Measurements from ENCODE around the gene RPS3A. TPM values are rescaled to one million over a fixed set of nuclear protein-coding genes. Genes with fewer than 3 reads are reported as not detected.

RPS3A gene
- polyA plus RNA-seq, 1 donor from 2014 or later: 4,982 TPM

DNA sequence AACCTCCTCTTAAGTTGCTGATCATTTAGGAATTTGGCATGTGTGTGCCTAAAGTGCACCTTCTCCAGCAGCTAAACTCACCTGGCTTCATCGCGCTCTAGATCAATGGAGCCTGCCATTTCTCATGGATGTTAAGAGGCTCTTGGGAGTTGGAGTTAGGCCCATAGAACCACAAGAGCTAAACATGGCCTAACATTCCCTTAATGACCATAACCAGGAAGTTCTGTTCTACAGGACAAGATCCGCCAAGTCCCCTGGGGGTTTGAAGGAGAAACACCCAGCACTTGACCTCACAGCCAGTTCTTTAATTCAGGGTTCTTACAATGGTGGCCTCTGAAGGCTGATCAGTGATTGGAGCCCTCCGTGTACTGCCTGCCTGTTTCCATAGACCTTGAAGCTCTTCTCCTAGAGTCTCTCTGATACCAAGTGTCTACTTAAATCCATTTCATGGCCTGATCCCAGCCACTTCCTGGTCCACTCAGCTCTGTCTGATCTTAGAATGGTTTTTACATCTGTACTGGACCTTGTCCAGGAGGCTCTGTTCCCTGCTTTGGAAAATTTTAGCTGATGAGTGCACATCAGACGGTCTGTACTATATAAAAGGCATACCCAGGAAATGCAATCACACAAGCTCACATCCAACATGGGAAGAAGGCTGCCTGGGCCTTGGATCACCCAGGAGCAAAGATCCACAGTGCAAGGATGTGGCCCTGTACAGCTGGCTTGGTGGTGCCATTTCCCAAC, 45.1 kb downstream of the RPS3A start:
- no peaks in the 10 kb centered on the region for H3K36me3 ChIP-seq (ENCODE audit: insufficient read depth, low read length)
- no peak overlapping the region for H3K4me2 ChIP-seq (ENCODE audit: low read length)
- H3K9me3 ChIP-seq (ENCODE audit: low read length): no peaks in the 10 kb centered on the region
- H3K79me2 ChIP-seq (replicated peaks; ENCODE audit: insufficient read depth, low read length): no peaks in the 10 kb centered on the region
- TF ChIP-seq RAD21 (conservative IDR thresholded peaks at IDR 0.05) (no peak), TAF1 (IDR thresholded peaks at IDR 0.05; ENCODE audit: low read depth) (no peak), POLR2AphosphoS5 (IDR thresholded peaks at IDR 0.05) (no peak), SMC3 (conservative IDR thresholded peaks at IDR 0.05; ENCODE audit: poor library complexity) (no peak), EZH2 (IDR thresholded peaks at IDR 0.05; ENCODE audit: borderline replicate concordance, insufficient read depth, low read length, poor library complexity, severe bottlenecking) (no peak)
- TF ChIP-seq, protein P1, sequence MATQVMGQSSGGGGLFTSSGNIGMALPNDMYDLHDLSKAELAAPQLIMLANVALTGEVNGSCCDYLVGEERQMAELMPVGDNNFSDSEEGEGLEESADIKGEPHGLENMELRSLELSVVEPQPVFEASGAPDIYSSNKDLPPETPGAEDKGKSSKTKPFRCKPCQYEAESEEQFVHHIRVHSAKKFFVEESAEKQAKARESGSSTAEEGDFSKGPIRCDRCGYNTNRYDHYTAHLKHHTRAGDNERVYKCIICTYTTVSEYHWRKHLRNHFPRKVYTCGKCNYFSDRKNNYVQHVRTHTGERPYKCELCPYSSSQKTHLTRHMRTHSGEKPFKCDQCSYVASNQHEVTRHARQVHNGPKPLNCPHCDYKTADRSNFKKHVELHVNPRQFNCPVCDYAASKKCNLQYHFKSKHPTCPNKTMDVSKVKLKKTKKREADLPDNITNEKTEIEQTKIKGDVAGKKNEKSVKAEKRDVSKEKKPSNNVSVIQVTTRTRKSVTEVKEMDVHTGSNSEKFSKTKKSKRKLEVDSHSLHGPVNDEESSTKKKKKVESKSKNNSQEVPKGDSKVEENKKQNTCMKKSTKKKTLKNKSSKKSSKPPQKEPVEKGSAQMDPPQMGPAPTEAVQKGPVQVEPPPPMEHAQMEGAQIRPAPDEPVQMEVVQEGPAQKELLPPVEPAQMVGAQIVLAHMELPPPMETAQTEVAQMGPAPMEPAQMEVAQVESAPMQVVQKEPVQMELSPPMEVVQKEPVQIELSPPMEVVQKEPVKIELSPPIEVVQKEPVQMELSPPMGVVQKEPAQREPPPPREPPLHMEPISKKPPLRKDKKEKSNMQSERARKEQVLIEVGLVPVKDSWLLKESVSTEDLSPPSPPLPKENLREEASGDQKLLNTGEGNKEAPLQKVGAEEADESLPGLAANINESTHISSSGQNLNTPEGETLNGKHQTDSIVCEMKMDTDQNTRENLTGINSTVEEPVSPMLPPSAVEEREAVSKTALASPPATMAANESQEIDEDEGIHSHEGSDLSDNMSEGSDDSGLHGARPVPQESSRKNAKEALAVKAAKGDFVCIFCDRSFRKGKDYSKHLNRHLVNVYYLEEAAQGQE (IDR thresholded peaks at IDR 0.05; ENCODE audit: borderline replicate concordance): no peak
- no peaks in the 10 kb centered on the region for H3F3A ChIP-seq (ENCODE audit: insufficient read depth, low read length, poor library complexity, severe bottlenecking)
- H3K9ac ChIP-seq (ENCODE audit: low read length): no peak overlapping the region
- no peaks in the 10 kb centered on the region for H3K27me3 ChIP-seq (ENCODE audit: insufficient read depth, low read depth, low read length)
- no peak overlapping the region for H3K27ac ChIP-seq (ENCODE audit: low read length)
- H4K20me1 ChIP-seq (ENCODE audit: insufficient read depth): no peaks in the 10 kb centered on the region
- no peak overlapping the region for H3K4me3 ChIP-seq (ENCODE audit: low read length)
- H2AFZ ChIP-seq (ENCODE audit: low read depth, low read length): no peak overlapping the region
- no peaks in the 10 kb centered on the region for H3K9me2 ChIP-seq (ENCODE audit: insufficient read depth, low read length)

DNA sequence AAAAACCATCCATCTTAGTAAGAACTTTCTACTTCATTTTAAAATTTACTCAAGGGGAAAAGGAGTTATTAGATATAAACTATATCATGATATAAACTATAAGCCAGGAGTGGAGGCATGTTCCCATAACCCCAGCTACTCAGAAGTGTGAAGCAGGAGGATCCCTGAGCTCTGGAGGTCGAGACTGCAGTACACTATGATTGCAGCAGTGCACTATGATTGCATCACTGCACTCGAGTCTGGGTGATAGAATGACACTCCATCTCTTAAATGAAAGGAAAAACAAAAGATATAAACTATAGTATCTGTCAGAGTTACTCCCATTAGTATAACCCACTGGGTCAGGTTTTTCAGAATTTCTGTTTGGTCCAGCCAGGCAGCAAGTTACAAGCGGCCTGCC, 47.6 kb downstream of the RPS3A start:
- Histone ChIP-seq H3K9me2 (ENCODE audit: insufficient read depth, low read length) (no peaks in the 10 kb centered on the region), H4K20me1 (ENCODE audit: insufficient read depth) (no peaks in the 10 kb centered on the region), H3K79me2 (replicated peaks; ENCODE audit: insufficient read depth, low read length) (no peaks in the 10 kb centered on the region), H3K27me3 (ENCODE audit: insufficient read depth, low read depth, low read length) (no peaks in the 10 kb centered on the region), H3K36me3 (ENCODE audit: insufficient read depth, low read length) (no peaks in the 10 kb centered on the region), H3K4me3 (ENCODE audit: low read length) (no peak overlapping the region), H3K4me2 (ENCODE audit: low read length) (no peak overlapping the region), H3K9me3 (ENCODE audit: low read length) (no peaks in the 10 kb centered on the region), H3K9ac (ENCODE audit: low read length) (no peak overlapping the region), H2AFZ (ENCODE audit: low read depth, low read length) (no peak overlapping the region), H3F3A (ENCODE audit: insufficient read depth, low read length, poor library complexity, severe bottlenecking) (no peaks in the 10 kb centered on the region), H3K27ac (ENCODE audit: low read length) (no peak overlapping the region)
- TF ChIP-seq, protein P2, sequence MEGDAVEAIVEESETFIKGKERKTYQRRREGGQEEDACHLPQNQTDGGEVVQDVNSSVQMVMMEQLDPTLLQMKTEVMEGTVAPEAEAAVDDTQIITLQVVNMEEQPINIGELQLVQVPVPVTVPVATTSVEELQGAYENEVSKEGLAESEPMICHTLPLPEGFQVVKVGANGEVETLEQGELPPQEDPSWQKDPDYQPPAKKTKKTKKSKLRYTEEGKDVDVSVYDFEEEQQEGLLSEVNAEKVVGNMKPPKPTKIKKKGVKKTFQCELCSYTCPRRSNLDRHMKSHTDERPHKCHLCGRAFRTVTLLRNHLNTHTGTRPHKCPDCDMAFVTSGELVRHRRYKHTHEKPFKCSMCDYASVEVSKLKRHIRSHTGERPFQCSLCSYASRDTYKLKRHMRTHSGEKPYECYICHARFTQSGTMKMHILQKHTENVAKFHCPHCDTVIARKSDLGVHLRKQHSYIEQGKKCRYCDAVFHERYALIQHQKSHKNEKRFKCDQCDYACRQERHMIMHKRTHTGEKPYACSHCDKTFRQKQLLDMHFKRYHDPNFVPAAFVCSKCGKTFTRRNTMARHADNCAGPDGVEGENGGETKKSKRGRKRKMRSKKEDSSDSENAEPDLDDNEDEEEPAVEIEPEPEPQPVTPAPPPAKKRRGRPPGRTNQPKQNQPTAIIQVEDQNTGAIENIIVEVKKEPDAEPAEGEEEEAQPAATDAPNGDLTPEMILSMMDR (IDR thresholded peaks at IDR 0.05; ENCODE audit: poor library complexity, severe bottlenecking): no peak
- TF ChIP-seq EZH2 (IDR thresholded peaks at IDR 0.05; ENCODE audit: borderline replicate concordance, insufficient read depth, low read length, poor library complexity, severe bottlenecking) (no peak), TAF1 (IDR thresholded peaks at IDR 0.05; ENCODE audit: low read depth) (no peak), EP300 (conservative IDR thresholded peaks at IDR 0.05; ENCODE audit: poor library complexity, severe bottlenecking) (no peak), RAD21 (conservative IDR thresholded peaks at IDR 0.05) (no peak), POLR2AphosphoS5 (IDR thresholded peaks at IDR 0.05) (no peak)

Data from neural cell (in vitro differentiated cells).